Ecto neural progenitor cell (in vitro differentiated cells): ENCODE results near the gene SOCS3.
A peak's percentile ranks its signal among the peaks of the same experiment; 100 is the strongest.

Source experiments
- DNase-seq: peaks from one replicate; pipeline ENCODE4 v3.0.0-alpha.2; 2018; ENCODE audit warnings: low spot score

SOCS3 gene

GRCh38 chr17:78359997-78360370 lies at the start of gene SOCS3:
Gene SOCS3, minus strand, starts transcription at chr17:78360077. Its CDS starts 982 bp downstream, at chr17:78359095.
- peak; percentile 98 for DNase-seq

- no peak for DNase-seq
These were observed 49.5 kb upstream of the SOCS3 start for GRCh38 chr17:78409191-78409928.

GRCh38 chr17:78408476-78409050 lies 48.7 kb upstream of the SOCS3 start:
- DNase-seq = no peak

- DNase-seq = no peak
These were observed 47.6 kb upstream of the SOCS3 start for GRCh38 chr17:78407387-78408000.

GRCh38 chr17:78406920-78407319 lies 47.0 kb upstream of the SOCS3 start:
- no peak for DNase-seq

- DNase-seq = no peak
These were observed 46.5 kb upstream of the SOCS3 start for GRCh38 chr17:78406396-78406795.

- no peak for DNase-seq
These were observed 43.9 kb upstream of the SOCS3 start for GRCh38 chr17:78403822-78404221.

GRCh38 chr17:78401891-78402290 lies 42.0 kb upstream of the SOCS3 start:
- DNase-seq = no peak

GRCh38 chr17:78401246-78401645 lies 41.4 kb upstream of the SOCS3 start:
- no peak for DNase-seq

GRCh38 chr17:78400581-78401240 lies 40.8 kb upstream of the SOCS3 start:
- DNase-seq = no peak

GRCh38 chr17:78399693-78400144 lies 39.8 kb upstream of the SOCS3 start:
- no peak for DNase-seq

GRCh38 chr17:78399028-78399692 lies 39.3 kb upstream of the SOCS3 start:
- no peak for DNase-seq

- no peak for DNase-seq
These were observed 38.5 kb upstream of the SOCS3 start for GRCh38 chr17:78398390-78398789.

- no peak for DNase-seq
These were observed 37.8 kb upstream of the SOCS3 start for GRCh38 chr17:78397681-78398101.

- no peak for DNase-seq
These were observed 36.8 kb upstream of the SOCS3 start for GRCh38 chr17:78396441-78397337.

GRCh38 chr17:78395155-78395554 lies 35.3 kb upstream of the SOCS3 start:
- DNase-seq = no peak

- DNase-seq = no peak
These were observed 34.3 kb upstream of the SOCS3 start for GRCh38 chr17:78394209-78394608.

- no peak for DNase-seq
These were observed 33.7 kb upstream of the SOCS3 start for GRCh38 chr17:78393575-78393974.

- DNase-seq = no peak
These were observed 32.4 kb upstream of the SOCS3 start for GRCh38 chr17:78392295-78392694.

GRCh38 chr17:78391843-78392242 lies 32.0 kb upstream of the SOCS3 start:
- no peak for DNase-seq

GRCh38 chr17:78391051-78391431 lies 31.2 kb upstream of the SOCS3 start:
- DNase-seq = no peak
